ENCODE results near the gene PSME3.

DNA sequence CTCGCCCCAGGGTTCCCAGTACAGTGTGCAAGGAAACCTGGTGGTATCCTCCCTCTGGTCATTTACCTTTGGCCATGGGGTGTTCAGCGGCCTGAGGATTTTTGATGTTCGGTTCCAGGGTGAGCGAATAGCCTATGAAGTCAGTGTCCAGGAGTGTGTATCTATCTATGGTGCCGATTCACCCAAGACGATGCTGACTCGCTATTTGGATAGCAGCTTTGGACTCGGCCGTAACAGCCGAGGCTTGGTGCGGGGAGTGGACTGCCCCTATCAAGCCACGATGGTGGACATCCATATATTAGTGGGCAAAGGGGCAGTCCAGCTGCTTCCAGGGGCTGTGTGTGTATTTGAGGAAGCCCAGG is 12.3 kb downstream of the PSME3 start:
- TF ChIP-seq, protein P1, sequence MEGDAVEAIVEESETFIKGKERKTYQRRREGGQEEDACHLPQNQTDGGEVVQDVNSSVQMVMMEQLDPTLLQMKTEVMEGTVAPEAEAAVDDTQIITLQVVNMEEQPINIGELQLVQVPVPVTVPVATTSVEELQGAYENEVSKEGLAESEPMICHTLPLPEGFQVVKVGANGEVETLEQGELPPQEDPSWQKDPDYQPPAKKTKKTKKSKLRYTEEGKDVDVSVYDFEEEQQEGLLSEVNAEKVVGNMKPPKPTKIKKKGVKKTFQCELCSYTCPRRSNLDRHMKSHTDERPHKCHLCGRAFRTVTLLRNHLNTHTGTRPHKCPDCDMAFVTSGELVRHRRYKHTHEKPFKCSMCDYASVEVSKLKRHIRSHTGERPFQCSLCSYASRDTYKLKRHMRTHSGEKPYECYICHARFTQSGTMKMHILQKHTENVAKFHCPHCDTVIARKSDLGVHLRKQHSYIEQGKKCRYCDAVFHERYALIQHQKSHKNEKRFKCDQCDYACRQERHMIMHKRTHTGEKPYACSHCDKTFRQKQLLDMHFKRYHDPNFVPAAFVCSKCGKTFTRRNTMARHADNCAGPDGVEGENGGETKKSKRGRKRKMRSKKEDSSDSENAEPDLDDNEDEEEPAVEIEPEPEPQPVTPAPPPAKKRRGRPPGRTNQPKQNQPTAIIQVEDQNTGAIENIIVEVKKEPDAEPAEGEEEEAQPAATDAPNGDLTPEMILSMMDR (IDR thresholded peaks at IDR 0.05): no peak
- TF ChIP-seq EZH2 (IDR thresholded peaks at IDR 0.05): no peak
